HG03558 (cell line): ENCODE measurements around the gene SERPINC1.
"Not testable (repeated sequence)": the region's sequence is repeated elsewhere in the genome, so short reads cannot be mapped to it uniquely, and the experiment has no call there.

Experiments used
- ATAC-seq: cut with Tn5 transposase; IDR thresholded peaks from one replicate; pipeline ENCODE4 v1.9.1; 2021; ENCODE audit warnings: moderate number of reproducible peaks; ENCODE audit not compliant: unreplicated experiment; ENCODE audit errors: extremely low read depth

SERPINC1 gene

GRCh38 chr1:173864179-173864867 is 52.8 kb downstream of the SERPINC1 start:
- no peak for ATAC-seq

- ATAC-seq = no peak
Observed at GRCh38 chr1:173863224-173864161, 53.6 kb downstream of the SERPINC1 start.

- no peak for ATAC-seq
Observed at GRCh38 chr1:173862769-173863223, 54.3 kb downstream of the SERPINC1 start.

- ATAC-seq = not testable (repeated sequence)
Observed at GRCh38 chr1:173862146-173862768, 54.9 kb downstream of the SERPINC1 start.

- ATAC-seq = no peak
Observed at GRCh38 chr1:173861731-173862145, 55.4 kb downstream of the SERPINC1 start.

GRCh38 chr1:173860065-173860464 is 57.1 kb downstream of the SERPINC1 start:
- ATAC-seq = no peak

- ATAC-seq = not testable (repeated sequence)
Observed at GRCh38 chr1:173859547-173859946, 57.6 kb downstream of the SERPINC1 start.

- ATAC-seq = no peak
Observed at GRCh38 chr1:173857363-173857917, 59.7 kb downstream of the SERPINC1 start.

- no peak for ATAC-seq
Observed at GRCh38 chr1:173856903-173857302, 60.2 kb downstream of the SERPINC1 start.

GRCh38 chr1:173856014-173856413 is 61.1 kb downstream of the SERPINC1 start:
- no peak for ATAC-seq
